COLO668 (cell line): ENCODE measurements around the gene LCK.
A peak's percentile ranks its signal among the peaks of the same experiment; 100 is the strongest.

ENCODE experiments used
- DNase-seq: peaks from one replicate; lab custom pipeline; 2025; ENCODE audit not compliant: unreplicated experiment; lab: John Stamatoyannopoulos, UW

LCK gene

DNA sequence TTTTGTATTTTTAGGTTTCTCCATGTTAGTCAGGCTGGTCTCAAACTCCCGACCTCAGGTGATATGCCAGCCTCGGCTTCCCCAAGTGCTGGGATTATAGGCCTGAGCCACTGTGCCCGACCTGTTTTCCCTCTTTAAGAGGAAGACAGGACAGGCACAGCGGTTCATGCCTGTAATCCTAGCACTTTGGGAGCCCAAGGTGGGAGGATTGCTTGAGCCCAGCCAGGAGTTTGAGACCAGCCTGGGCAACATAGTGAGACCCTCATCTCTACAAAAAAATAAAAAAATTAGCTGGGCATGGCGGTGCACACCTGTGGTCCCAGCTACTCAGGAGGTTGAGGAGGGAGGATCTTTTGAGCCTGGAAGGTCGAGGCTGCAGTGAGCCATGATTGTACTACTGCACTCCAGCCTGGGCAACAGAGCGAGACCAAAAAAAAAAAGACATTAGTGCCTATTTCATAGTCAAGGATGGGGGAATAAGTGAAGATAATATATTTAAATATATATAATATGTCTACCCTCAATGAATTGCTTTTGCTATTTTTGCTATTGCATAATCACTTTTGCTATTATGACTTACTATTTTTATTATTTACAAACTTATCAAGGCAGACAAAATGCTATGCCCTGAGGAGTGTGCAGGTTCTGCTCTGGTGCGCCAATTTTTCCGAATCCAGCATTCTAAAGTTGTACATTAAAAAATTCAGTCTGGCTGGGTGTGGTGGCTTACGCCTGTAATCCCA lies 67.2 kb downstream of the LCK start:
- DNase-seq, result no peak

DNA sequence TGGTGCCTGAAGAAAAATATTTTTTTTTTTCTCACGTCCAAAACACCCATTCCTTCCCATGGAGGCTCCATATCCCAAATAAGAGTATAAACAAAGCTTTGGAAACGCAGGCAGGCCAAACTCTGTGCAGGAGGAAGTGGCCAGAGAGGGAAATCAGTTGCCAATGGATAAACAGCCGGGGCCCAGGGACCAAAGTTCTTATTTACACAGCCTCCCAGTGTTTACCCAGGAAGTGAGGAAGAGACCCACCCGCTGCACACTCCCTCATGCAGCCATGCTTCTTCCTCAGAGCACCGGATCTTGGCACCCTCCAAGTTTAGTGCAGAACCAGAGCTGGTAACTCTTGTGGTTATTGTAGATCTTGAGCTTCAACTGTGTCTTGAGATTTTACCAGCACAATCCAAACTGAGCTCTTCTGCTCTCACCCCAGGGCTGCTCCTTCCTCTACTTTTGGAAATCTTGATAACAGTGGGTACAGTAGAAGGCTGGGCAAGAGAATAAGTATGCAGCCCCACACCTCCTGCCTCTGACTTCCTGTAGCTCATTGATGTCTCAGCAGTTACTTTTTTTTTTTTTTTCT lies 70.7 kb downstream of the LCK start:
- peak; percentile 89 for DNase-seq

DNA sequence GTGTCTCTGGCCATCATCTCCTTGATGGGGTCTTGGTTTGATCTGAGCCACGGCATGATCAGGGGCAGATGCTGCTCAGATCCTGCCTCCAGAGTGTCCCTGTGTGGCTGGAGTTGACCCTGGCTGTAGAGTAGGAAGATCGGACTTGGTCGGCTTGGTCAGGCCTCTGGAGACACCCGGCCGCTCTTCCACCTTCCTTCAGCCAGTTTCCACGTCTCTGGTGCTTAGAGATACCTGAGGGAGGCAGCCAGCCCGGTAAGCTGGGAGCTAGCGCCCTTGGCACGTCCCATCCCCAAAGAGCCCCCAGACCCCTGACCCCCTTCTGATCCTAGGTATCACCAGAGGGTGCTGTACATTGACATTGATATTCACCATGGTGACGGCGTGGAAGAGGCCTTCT lies 76.1 kb downstream of the LCK start:
- no peak for DNase-seq

DNA sequence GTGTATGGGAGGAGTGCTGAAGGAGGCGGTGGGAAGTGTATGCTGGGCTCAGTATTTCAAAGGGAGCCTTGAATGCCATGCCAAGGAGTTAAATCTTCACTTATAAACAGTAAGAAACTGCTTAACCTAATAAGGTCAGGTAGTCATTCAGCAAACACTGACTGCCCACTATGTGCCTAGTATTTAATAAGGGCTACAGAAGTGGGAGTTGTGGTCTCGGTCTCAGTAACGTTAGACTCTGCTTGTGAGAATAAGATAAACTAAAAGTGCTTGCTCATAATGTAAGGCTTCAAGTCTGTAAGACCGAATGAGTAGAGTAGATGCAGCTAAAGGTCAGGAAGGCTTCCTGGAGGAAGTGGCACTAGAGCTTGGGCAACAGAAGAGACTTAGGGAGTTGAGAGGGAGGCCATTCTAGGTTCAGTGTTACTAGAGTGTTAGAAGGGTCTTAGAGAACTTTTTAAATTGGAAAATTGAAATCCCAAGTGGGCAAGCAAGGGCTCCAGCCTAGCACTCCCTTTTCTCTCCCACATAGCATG lies 78.9 kb downstream of the LCK start:
- no peak for DNase-seq

DNA sequence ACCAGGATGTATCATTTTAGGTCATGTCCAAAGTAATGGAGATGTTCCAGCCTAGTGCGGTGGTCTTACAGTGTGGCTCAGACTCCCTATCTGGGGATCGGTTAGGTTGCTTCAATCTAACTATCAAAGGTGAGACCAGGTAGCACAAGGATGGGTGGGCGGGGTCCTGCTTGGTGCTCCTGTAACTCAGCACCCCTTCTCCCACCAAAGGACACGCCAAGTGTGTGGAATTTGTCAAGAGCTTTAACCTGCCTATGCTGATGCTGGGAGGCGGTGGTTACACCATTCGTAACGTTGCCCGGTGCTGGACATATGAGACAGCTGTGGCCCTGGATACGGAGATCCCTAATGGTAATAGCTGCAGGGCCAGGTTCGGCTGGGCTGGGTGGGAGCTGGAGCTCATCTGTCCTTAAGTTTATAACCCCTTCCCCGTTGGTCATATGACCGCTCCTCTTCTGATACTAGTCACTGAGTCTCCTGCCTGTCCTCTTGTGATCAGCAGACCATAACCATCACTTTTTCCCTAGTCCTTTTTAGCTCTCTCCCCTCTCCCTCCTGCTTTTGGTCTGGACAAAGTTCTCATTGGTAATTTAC lies 79.6 kb downstream of the LCK start:
- no peak for DNase-seq

DNA sequence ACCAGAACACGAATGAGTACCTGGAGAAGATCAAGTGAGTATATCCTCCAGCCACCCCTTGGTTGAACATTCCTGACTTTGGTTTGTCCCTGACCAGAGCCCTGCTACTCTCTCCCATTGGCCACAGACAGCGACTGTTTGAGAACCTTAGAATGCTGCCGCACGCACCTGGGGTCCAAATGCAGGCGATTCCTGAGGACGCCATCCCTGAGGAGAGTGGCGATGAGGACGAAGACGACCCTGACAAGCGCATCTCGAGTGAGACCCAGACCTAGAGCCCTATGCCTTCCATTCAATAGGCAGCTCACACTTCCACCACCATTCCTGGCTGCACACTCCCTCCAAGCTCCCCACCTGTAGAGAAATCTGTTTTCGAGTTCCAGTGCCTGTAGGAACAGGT lies 80.5 kb downstream of the LCK start:
- DNase-seq, result no peak

DNA sequence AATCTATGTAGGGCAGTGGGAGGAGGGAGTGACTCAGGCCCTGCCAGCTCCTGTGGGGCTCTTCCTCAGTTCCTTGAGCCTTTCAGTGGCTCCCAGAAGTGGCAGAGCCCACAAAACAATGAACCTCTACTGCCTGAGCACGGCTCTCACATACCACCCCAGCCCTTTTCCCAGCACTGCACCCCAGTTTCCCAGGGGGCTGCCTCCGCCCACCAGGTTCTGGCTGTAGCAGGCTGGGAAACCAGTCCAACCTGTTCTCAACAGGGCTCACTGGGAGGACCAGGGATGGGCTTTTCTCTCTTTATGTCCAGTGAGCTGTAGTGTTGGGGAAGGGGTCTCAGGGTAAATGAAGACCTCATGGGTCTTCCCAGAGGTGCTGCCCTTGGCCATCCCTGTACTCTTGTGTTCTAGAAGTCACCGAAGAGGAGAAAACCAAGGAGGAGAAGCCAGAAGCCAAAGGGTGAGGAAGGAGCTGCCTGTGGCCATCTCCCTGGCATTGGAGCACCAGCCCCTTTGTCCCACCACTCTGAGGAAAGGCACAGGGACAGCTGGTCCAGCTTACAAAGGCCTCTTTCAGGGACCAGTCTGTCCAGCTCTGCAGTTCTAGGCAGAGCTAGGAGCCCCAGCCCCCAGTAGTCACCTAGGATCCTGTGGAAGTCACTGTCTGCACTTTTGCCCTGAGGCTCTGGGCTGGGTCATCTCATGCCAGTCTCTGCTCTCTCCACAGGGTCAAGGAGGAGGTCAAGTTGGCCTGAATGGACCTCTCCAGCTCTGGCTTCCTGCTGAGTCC lies 81.4 kb downstream of the LCK start:
- peak; percentile 34 for DNase-seq

DNA sequence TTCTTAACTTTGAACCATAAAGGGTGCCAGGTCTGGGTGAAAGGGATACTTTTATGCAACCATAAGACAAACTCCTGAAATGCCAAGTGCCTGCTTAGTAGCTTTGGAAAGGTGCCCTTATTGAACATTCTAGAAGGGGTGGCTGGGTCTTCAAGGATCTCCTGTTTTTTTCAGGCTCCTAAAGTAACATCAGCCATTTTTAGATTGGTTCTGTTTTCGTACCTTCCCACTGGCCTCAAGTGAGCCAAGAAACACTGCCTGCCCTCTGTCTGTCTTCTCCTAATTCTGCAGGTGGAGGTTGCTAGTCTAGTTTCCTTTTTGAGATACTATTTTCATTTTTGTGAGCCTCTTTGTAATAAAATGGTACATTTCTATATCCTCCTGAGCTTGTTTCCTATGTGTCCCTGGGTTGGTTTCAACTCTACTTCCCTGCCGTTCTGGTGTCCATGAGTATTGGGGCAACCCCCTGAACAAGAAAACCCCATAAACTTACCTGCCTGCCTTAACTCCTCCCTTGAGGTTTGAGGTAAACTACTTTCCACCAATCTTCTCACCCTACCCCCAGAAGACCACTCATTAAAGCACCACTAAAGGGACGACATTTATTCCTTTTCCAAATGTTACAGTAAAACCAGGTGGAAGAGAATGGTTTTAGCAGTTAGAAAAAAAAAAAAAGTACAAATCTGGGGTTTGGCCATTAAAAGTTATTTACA lies 82.3 kb downstream of the LCK start:
- no peak for DNase-seq

DNA sequence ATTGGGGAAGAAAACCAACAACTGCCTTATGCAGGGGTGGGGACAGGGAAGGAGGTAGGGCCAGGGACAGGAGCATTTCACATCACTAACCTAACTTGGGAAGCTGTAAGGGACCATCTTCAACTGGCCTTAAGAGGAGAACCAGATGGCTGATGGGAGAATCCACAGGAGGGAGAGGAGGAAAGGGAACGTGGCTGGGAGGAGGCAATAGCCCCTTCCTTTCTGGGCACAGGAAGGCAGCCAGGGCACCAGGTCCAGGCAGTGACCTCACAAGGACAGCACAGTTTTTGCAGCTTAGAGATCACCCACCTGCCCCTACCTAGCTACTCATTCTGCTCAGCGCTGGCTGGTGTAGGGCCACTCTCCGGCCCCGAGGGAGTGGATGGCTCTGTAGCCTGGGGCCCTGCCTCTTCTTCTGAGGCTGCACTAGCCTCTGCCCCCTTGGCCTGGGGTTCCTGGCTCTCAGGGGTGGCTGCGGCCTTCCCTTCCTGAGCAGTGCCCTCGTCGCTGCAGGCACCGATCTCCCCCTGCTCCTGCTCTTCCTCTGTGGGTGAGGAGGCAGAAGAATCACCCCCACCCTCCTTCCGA lies 83.3 kb downstream of the LCK start:
- DNase-seq, result peak; percentile 52

DNA sequence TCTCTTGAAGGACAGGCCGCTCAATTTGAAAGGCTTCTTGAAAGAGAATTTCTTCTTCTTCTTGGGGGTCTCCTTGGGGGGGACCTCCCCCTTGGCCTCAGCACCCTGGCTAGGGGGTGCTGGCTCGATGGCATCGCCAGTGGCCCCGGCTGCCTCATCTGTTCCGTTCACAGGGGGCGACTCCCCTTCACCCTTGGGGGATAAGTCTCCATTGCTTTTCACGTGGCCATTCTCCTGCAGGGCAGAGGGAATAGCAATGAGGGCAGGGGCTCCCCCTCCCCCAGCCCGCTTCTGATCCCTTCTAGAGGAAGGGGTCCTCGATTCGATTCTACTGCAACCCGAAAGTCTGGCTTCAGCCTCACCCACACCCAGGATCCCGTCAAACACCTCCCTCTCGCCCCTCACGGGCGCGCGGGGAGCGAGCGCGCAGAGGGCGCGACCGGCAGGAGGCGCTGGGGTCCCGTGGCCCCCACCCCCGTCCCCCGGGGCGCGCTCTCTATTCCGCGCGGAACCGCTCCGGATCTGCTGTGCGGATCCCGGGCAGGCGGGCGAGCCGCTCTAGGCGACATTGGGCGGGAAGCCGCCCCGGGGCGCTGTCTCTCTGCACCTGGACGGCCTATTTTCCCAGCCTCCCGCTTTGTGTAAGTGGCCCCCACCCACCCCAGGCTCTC lies 83.9 kb downstream of the LCK start:
- peak; percentile 94 for DNase-seq

DNA sequence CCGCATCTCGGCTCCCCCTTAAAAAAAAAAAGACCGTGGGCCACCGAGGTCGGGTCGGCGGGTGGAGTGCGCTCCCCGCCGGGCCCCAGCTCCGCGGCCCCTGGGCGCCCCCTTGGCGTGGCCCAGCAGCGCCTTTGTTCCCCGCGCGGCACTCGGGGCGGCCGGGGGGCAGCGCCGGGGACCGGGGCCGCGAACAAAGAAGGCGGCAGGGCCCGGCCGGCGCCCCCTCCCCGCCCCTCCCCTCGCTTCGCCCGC lies 84.4 kb downstream of the LCK start:
- no peak for DNase-seq
